ENCODE measurements around the gene RHBDL3.

Gene RHBDL3

DNA sequence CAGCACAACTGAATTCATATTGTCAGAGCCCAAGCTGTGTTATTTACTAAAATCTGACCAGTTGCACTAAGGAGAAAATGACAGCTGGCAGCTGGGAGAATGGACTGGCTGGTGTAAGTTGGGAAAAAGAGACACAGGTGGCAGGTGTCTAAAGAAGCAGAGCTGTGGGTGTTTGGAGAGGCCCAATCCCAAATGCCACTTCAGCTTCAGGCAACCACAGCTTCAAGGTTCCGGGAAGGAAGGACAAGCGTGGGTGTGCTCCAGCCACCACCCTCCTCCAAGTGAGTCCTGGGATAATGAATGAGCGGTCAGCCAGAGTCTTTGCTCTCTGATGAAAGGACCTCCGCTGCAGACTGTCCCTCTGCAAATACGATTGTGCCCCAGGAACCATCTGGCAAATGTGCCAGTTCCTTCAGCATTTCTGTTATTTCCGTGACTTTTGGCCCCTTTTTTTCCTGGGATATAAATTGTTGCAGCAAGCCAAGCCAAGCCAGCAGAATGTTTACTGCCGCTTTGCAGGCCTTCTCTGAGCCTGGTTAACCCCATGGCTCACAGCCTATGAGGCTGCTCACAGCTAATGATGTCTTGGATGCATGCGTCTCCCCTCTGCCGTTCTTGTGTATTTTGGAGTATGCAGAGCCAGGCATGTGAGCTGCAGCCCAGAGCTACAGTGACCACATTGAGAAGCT lies 9.5 kb upstream of the RHBDL3 start:
- TF ChIP-seq, protein P1, sequence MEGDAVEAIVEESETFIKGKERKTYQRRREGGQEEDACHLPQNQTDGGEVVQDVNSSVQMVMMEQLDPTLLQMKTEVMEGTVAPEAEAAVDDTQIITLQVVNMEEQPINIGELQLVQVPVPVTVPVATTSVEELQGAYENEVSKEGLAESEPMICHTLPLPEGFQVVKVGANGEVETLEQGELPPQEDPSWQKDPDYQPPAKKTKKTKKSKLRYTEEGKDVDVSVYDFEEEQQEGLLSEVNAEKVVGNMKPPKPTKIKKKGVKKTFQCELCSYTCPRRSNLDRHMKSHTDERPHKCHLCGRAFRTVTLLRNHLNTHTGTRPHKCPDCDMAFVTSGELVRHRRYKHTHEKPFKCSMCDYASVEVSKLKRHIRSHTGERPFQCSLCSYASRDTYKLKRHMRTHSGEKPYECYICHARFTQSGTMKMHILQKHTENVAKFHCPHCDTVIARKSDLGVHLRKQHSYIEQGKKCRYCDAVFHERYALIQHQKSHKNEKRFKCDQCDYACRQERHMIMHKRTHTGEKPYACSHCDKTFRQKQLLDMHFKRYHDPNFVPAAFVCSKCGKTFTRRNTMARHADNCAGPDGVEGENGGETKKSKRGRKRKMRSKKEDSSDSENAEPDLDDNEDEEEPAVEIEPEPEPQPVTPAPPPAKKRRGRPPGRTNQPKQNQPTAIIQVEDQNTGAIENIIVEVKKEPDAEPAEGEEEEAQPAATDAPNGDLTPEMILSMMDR (IDR thresholded peaks at IDR 0.05) = no peak
- Histone ChIP-seq H3K4me1 (ENCODE audit: control insufficient read depth in 1 of 2, insufficient read depth in 1 of 2, low read depth in 1 of 2, low read length in 1 of 2) (no peaks in the 10 kb centered on the region), H3K27me3 (peaks cover 58% of the 10 kb centered on the region), H3K9me3 (no peaks in the 10 kb centered on the region), H3K36me3 (no peaks in the 10 kb centered on the region), H3K4me3 (ENCODE audit: low read depth in 1 of 2, low read length in 1 of 2) (no peak overlapping the region), H3K27ac (no peak overlapping the region)

DNA sequence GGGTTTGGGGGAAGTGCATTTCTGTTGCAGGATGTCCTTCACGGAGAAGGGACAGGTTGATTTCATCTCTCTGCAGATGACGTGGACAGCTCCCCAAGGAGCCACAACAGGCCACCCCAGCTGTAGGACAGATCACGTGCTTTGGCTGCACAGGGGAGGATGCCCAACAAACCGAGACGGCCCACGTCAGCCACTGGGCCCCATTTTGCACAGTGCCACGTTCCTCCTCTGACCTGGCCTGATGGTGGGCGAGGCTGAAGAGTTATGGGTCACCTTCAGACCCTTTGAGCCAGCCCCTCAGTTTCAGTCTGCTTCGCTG lies 9.0 kb upstream of the RHBDL3 start:
- TF ChIP-seq, protein P1 (IDR thresholded peaks at IDR 0.05) = no peak
- Histone ChIP-seq H3K27ac (no peak overlapping the region), H3K4me1 (ENCODE audit: control insufficient read depth in 1 of 2, insufficient read depth in 1 of 2, low read depth in 1 of 2, low read length in 1 of 2) (no peaks in the 10 kb centered on the region), H3K27me3 (peaks cover 63% of the 10 kb centered on the region), H3K36me3 (no peaks in the 10 kb centered on the region), H3K4me3 (ENCODE audit: low read depth in 1 of 2, low read length in 1 of 2) (no peak overlapping the region), H3K9me3 (no peaks in the 10 kb centered on the region)

- TF ChIP-seq, protein P1 (IDR thresholded peaks at IDR 0.05) = no peak
Observed at GRCh38 chr17:32258383-32259140, 7.1 kb upstream of the RHBDL3 start.

GRCh38 chr17:32259586-32259985 lies 6.0 kb upstream of the RHBDL3 start:
- Histone ChIP-seq H3K4me1 (ENCODE audit: control insufficient read depth in 1 of 2, insufficient read depth in 1 of 2, low read depth in 1 of 2, low read length in 1 of 2) (no peaks in the 10 kb centered on the region), H3K27ac (no peak overlapping the region), H3K4me3 (ENCODE audit: low read depth in 1 of 2, low read length in 1 of 2) (no peak overlapping the region), H3K36me3 (no peaks in the 10 kb centered on the region), H3K27me3 (peaks cover 88% of the 10 kb centered on the region), H3K9me3 (no peaks in the 10 kb centered on the region)
- TF ChIP-seq, protein P1 (IDR thresholded peaks at IDR 0.05) = no peak

More at GRCh38 chr17:32258383-32259140, 7.1 kb upstream of the RHBDL3 start:
- Histone ChIP-seq H3K27me3 (peaks cover 82% of the 10 kb centered on the region), H3K4me3 (ENCODE audit: low read depth in 1 of 2, low read length in 1 of 2) (no peak overlapping the region), H3K36me3 (no peaks in the 10 kb centered on the region), H3K27ac (no peak overlapping the region), H3K9me3 (no peaks in the 10 kb centered on the region), H3K4me1 (ENCODE audit: control insufficient read depth in 1 of 2, insufficient read depth in 1 of 2, low read depth in 1 of 2, low read length in 1 of 2) (no peaks in the 10 kb centered on the region)

GRCh38 chr17:32261417-32261736 lies 4.3 kb upstream of the RHBDL3 start:
- TF ChIP-seq, protein P1 (IDR thresholded peaks at IDR 0.05) = no peak

More at GRCh38 chr17:32261417-32261736, 4.3 kb upstream of the RHBDL3 start:
- H3K27ac ChIP-seq = no peak overlapping the region
- H3K9me3 ChIP-seq = no peaks in the 10 kb centered on the region
- peaks cover 99% of the 10 kb centered on the region for H3K27me3 ChIP-seq
- H3K4me3 ChIP-seq (ENCODE audit: low read depth in 1 of 2, low read length in 1 of 2) = no peak overlapping the region
- peaks cover 1 to 9% of the 10 kb centered on the region in 2 experiments for H3K4me1 ChIP-seq (ENCODE audit: control insufficient read depth in 1 of 2, insufficient read depth in 1 of 2, low read depth in 1 of 2, low read length in 1 of 2)
- no peaks in the 10 kb centered on the region for H3K36me3 ChIP-seq
